GM12878 (cell line): ENCODE results near the gene AAMP. TPM values are rescaled to one million over a fixed set of nuclear protein-coding genes. Genes with fewer than 3 reads are reported as not detected.
A peak's percentile ranks its signal among the peaks of the same experiment; 100 is the strongest.

Experiments used
- ATAC-seq: fragments of 200-7000 bp; cut with Tn5 transposase; 3 replicates; pipeline ENCODE4 v1.9.1; 2020; ENCODE audit warnings: mild to moderate bottlenecking, moderate library complexity
- BruUV-seq: library from RNA; stranded (reverse); fragments of 400-500 nt; replicated peaks from 2 replicates; lab custom pipeline; 2021; lab: Mats Ljungman, UMichigan
- CTCF ChIA-PET: fragments of 300-600 bp; sonication (Branson Sonifier 250); formaldehyde crosslinking; extraction: SDS; loops from one replicate; lab custom pipeline; 2021; ENCODE audit warnings: inconsistent platforms; lab: Yijun Ruan, JAX
- POLR2A ChIA-PET: fragments of 350-600 bp; formaldehyde crosslinking; extraction: SDS; loops from one replicate; lab custom pipeline; 2021; ENCODE audit warnings: inconsistent platforms; lab: Charles Lee
- RAD21 ChIA-PET: fragments of 300-600 bp; sonication (Branson Sonifier 250); formaldehyde crosslinking; loops from one replicate; lab custom pipeline; 2023; ENCODE audit warnings: antibody characterized with exemption; ENCODE audit not compliant: unreplicated experiment; lab: Charles Lee
- SMC1A ChIA-PET: fragments of 300-600 bp; sonication (Branson Sonifier 250); formaldehyde crosslinking; loops from one replicate; lab custom pipeline; 2023; ENCODE audit not compliant: unreplicated experiment, uncharacterized antibody; lab: Charles Lee
- DNase-seq: peaks from one replicate; pipeline ENCODE4 v3.0.0-alpha.2; 2011; ENCODE audit warnings: low read depth, low spot score
- FAIRE-seq: peaks from 3 replicates; lab custom pipeline; 2011; peaks lifted over from hg19 to GRCh38; lab: Jason Lieb, UNC
- H2AFZ ChIP-seq: 2 replicates; pipeline ENCODE4 v1.6.0; 2011; ENCODE audit warnings: low read depth, low read length, control low read depth; ENCODE audit not compliant: control insufficient read depth
- H3K27ac ChIP-seq: 2 replicates; pipeline ENCODE4 v1.5.1; 2011; ENCODE audit warnings: control low read depth; ENCODE audit not compliant: control insufficient read depth, insufficient read depth
- H3K27me3 ChIP-seq, 2 experiments: replicated peaks in 1 of 2; 2 replicates each; pipeline versions ENCODE4 v1.6.0 to v1.6.1; 2011; ENCODE audit warnings: low read length in 1 of 2; ENCODE audit not compliant: control insufficient read depth in 2 of 2, insufficient read depth in 2 of 2
- H3K36me3 ChIP-seq, 2 experiments: 2 replicates each; pipeline ENCODE4 v1.5.1; 2011; ENCODE audit warnings: low read length in 1 of 2; ENCODE audit not compliant: control insufficient read depth in 2 of 2, insufficient read depth in 2 of 2
- H3K4me1 ChIP-seq: 2 replicates; pipeline ENCODE4 v1.6.1; 2011; ENCODE audit warnings: mild to moderate bottlenecking, low read length, moderate library complexity, mixed read lengths; ENCODE audit not compliant: control insufficient read depth, insufficient read depth
- H3K4me2 ChIP-seq: 2 replicates; pipeline ENCODE4 v1.6.0; 2011; ENCODE audit warnings: control low read depth; ENCODE audit not compliant: control insufficient read depth, insufficient read depth
- H3K4me3 ChIP-seq: fragments of 200-600 bp; sonication (generic); 2 replicates; pipeline ENCODE4 v1.5.1; 2016
- H3K79me2 ChIP-seq: 2 replicates; pipeline ENCODE4 v1.6.0; 2011; ENCODE audit warnings: low read length; ENCODE audit not compliant: control insufficient read depth, insufficient read depth
- H3K9ac ChIP-seq: 2 replicates; pipeline ENCODE4 v1.8.0; 2011; ENCODE audit warnings: low read length, control low read depth, mixed read lengths; ENCODE audit not compliant: control insufficient read depth, insufficient read depth
- H3K9me3 ChIP-seq: replicated peaks from 3 replicates; pipeline ENCODE4 v1.5.1; 2011; ENCODE audit warnings: mild to moderate bottlenecking, low read length; ENCODE audit not compliant: control insufficient read depth, insufficient read depth
- H4K20me1 ChIP-seq: 2 replicates; pipeline ENCODE4 v1.6.0; 2011; ENCODE audit not compliant: control insufficient read depth, insufficient read depth
- ATF3 ChIP-seq: IDR thresholded peaks from 2 replicates; pipeline ENCODE4 v1.6.1; 2011; ENCODE audit warnings: low read depth, mild to moderate bottlenecking, low read length, moderate library complexity, borderline replicate concordance; ENCODE audit errors: extremely low read depth
- BRCA1 ChIP-seq: IDR thresholded peaks from 2 replicates; pipeline ENCODE4 v1.6.1; 2011; ENCODE audit warnings: low read depth, low read length, improper control_type of control experiment
- E4F1 ChIP-seq: fragments of 450-650 bp; IDR thresholded peaks from 2 replicates; pipeline ENCODE4 v1.6.1; 2018; ENCODE audit warnings: borderline replicate concordance, mild to moderate bottlenecking; ENCODE audit not compliant: partially characterized antibody
- JUNB ChIP-seq: IDR thresholded peaks from 2 replicates; pipeline ENCODE4 v1.6.1; 2016; ENCODE audit warnings: antibody characterized with exemption, mild to moderate bottlenecking
- MYB ChIP-seq: fragments of 150-350 bp; IDR thresholded peaks from 2 replicates; pipeline ENCODE4 v1.6.1; 2014; ENCODE audit warnings: mild to moderate bottlenecking, low read depth, low read length, borderline replicate concordance
- NKRF ChIP-seq: fragments of 450-650 bp; conservative IDR thresholded peaks from 2 replicates; pipeline ENCODE4 v1.6.1; 2017; ENCODE audit warnings: mild to moderate bottlenecking, moderate library complexity
- POLR2AphosphoS2 ChIP-seq: IDR thresholded peaks from 2 replicates; pipeline ENCODE4 v1.6.1; 2011; ENCODE audit warnings: low read depth, mild to moderate bottlenecking, low read length, improper control_type of control experiment, moderate library complexity
- POLR2AphosphoS5 ChIP-seq: IDR thresholded peaks from 2 replicates; pipeline ENCODE4 v1.6.1; 2011; ENCODE audit warnings: mild to moderate bottlenecking, low read length, inconsistent platforms
- POU2F2 ChIP-seq: IDR thresholded peaks from 3 replicates; pipeline ENCODE4 v1.6.1; 2011; ENCODE audit warnings: low read depth, mild to moderate bottlenecking, low read length, borderline replicate concordance
- RUNX3 ChIP-seq: IDR thresholded peaks from 2 replicates; pipeline ENCODE4 v1.6.1; 2012; ENCODE audit warnings: low read length, inconsistent platforms
- SP1 ChIP-seq: IDR thresholded peaks from one replicate; pipeline ENCODE4 v1.6.1; 2011; ENCODE audit warnings: low read depth, low read length
- SREBF1 ChIP-seq: IDR thresholded peaks from 2 replicates; pipeline ENCODE4 v1.6.1; 2012; ENCODE audit warnings: mild to moderate bottlenecking, low read length
- TCF12 ChIP-seq: IDR thresholded peaks from 2 replicates; pipeline ENCODE4 v1.6.1; 2011; ENCODE audit warnings: low read depth, mild to moderate bottlenecking, low read length
- WGBS: methylation state at CpG from one replicate; pipeline ENCODE4 v1.1.6; 2016; ENCODE audit warnings: low lambda C conversion rate; ENCODE audit not compliant: insufficient replicate concordance, insufficient coverage; ENCODE audit errors: missing lambda C conversion rate; 5-methylcytosine and 5-hydroxymethylcytosine counted together
- in situ Hi-C: fragments of 300-500 bp; cut with MboI; formaldehyde crosslinking; loops from 9 replicates; pipeline ENCODE4 v1.14.3; 2018; ENCODE audit warnings: mixed read lengths
- intact Hi-C: fragments of 100-400 bp; cut with micrococcal nuclease; formaldehyde crosslinking; loops from one replicate; pipeline ENCODE4 v1.14.2; 2022; ENCODE audit not compliant: unreplicated experiment
- polyA plus RNA-seq, 11 experiments: library from polyadenylated mRNA; depleted of rRNA in 4 of 11; unstranded in 6 of 11; stranded (reverse) in 5 of 11; fragments of >200 nt; fragmentation: Nextera tagmentation in 4 of 11; fragmentation: Illumina TruSeq in 1 of 11; extraction: Ambion mirVana in 4 of 11; extraction: Trizol in 1 of 11; gene quantifications; 1 replicate in 1 of 11; 2 replicates in 10 of 11; pipeline versions ENCODE4 v1.2.1 to v1.2.3, GENCODE V29; 2011 to 2016; ENCODE audit warnings: inconsistent platforms in 2 of 11, missing spikeins in 2 of 11, low read depth in 1 of 11
- total RNA-seq, 4 experiments: library from RNA; depleted of rRNA in 3 of 4; stranded (reverse); fragments of >200 nt in 3 of 4; fragmentation: Illumina TruSeq in 1 of 4; extraction: Trizol in 1 of 4; gene quantifications; 2 replicates each; pipeline versions ENCODE4 v1.2.1 to v1.2.3, GENCODE V29; 2013 to 2021

The AAMP gene
- total and polyA plus RNA-seq, 10 of the 15 experiments (the other 5 are each of a cell fraction or from before 2014, with no cell fraction given), result 4.4 to 140 (median 81.9) TPM

GRCh38 chr2:218218268-218219185 is 51.4 kb downstream of the AAMP start (continued):
- TF ChIP-seq ATF3 (no peak), BRCA1 (no peak), SP1 (no peak)

GRCh38 chr2:218217360-218218267 is 52.3 kb downstream of the AAMP start:
- no peaks in the 10 kb centered on the region for H3K27me3 ChIP-seq
- ChIA-PET POLR2A (interaction anchor here (0.6 to 8.8 kb wide), 8 partner anchors 11 to 490 kb away, joined by 3 to 98 read pairs (median 4); partner anchors contain the start of genes AAMP and PNKD), CTCF (interaction anchor here (1.3 to 5.7 kb wide), 5 partner anchors 13 to 52 kb away, joined by 3 to 58 read pairs (median 8); partner anchors contain the start of genes AAMP and PNKD), RAD21 (interaction anchor here (0.7 to 6.7 kb wide), 6 partner anchors 9 to 176 kb away, joined by 3 to 84 read pairs (median 5); no protein-coding TSS in a partner anchor), SMC1A (interaction anchor here (0.8 to 4.6 kb wide), 5 partner anchors 8 to 39 kb away, joined by 3 to 73 read pairs (median 10); no protein-coding TSS in a partner anchor)
- peak overlapping the region; percentile 93 for H3K4me3 ChIP-seq
- H3K36me3 ChIP-seq, result peaks cover 0 to 11% of the 10 kb centered on the region in 2 experiments; a peak in 2 of 4 replicates
- H3K4me2 ChIP-seq, result peak overlapping the region; percentile 94
- peaks cover 16% of the 10 kb centered on the region for H3K4me1 ChIP-seq
- intact Hi-C loops, result loop anchor here (1.0 to 5.0 kb wide), 2 partner anchors 12 to 180 kb away; partner anchors contain the start of gene CTDSP1
- under 1% methylated on average over 38 of the region's 47 CpGs for WGBS
- BruUV-seq, result TSS peak; percentile 50
- no peak overlapping the region for H2AFZ ChIP-seq
- peak overlapping the region; percentile 99 for H3K27ac ChIP-seq
- ATAC-seq, result peak; percentile 80
- FAIRE-seq, result no peak
- in situ Hi-C loops, result no loop called here
- H3K9ac ChIP-seq, result peak overlapping the region; percentile 99
- H3K79me2 ChIP-seq, result peaks cover 64% of the 10 kb centered on the region
- no peaks in the 10 kb centered on the region for H3K9me3 ChIP-seq
- H4K20me1 ChIP-seq, result peaks cover 7% of the 10 kb centered on the region; the same call in 1 of the 2 replicates
- no peak for DNase-seq
- peak; percentile 31; the same call in 1 of the 2 replicates for TF ChIP-seq TCF12
- no peak for TF ChIP-seq SREBF1
- TF ChIP-seq E4F1, result peak; percentile 38
- no peak for TF ChIP-seq JUNB
- TF ChIP-seq NKRF, result peak; percentile 80
- peak; percentile 76 for TF ChIP-seq POLR2AphosphoS5
- no peak for TF ChIP-seq MYB
- peak; percentile 7; the same call in 1 of the 3 replicates for TF ChIP-seq POU2F2
- TF ChIP-seq RUNX3, result peak; percentile 15; the same call in 1 of the 2 replicates
- peak; percentile 63 for TF ChIP-seq POLR2AphosphoS2
